ENCODE measurements around the gene SNX10. TPM values are rescaled to one million over a fixed set of nuclear protein-coding genes. Genes with fewer than 3 reads are reported as not detected.
A peak's percentile ranks its signal among the peaks of the same experiment; 100 is the strongest.

SNX10 gene
- total RNA-seq, 1 experiment from 2014 or later, result 7.9 TPM

DNA sequence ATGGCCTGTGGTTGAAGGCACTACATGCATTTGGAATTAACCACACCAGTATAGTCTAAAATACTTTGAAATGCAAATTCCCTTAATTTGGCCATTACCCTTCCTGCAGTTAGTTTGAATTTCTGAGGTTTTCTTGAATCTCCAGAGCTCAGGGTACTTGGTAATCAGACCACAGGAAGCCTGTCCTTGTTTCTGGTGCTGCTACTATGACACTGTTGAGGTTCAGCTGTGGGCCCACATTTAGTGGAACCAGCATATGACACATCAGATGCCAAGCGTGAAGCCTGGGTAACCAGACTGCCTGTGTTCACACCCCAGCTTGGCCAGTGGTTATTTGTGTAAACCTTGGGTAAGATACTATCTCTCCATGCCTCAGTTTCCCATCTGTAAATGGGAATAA is 124.3 kb downstream of the SNX10 start:
- no peaks in the 10 kb centered on the region for H3K36me3 ChIP-seq (ENCODE audit: low read depth, low read length)
- no peak for DNase-seq
- H4K20me1 ChIP-seq (ENCODE audit: low read length), result no peaks in the 10 kb centered on the region
- no peak overlapping the region for H3K4me2 ChIP-seq (ENCODE audit: low read length)
- H3K9me2 ChIP-seq (replicated peaks; ENCODE audit: low read length), result no peaks in the 10 kb centered on the region
- intact Hi-C loops (cut with micrococcal nuclease), result no loop called here
- ChIA-PET POLR2A (ENCODE audit: unreplicated experiment) (no interaction called here), CTCF (interaction anchor here (0.7 kb wide), 1 partner anchor 188 kb away, joined by 4 read pairs; no protein-coding TSS in a partner anchor)
- H3F3A ChIP-seq (ENCODE audit: low read length, unreplicated experiment), result no peaks in the 10 kb centered on the region
- H3K27me3 ChIP-seq (ENCODE audit: low read length), result no peaks in the 10 kb centered on the region
- no peak overlapping the region for H2AFZ ChIP-seq (ENCODE audit: low read length)
- TF ChIP-seq EZH2 (IDR thresholded peaks at IDR 0.05; ENCODE audit: low read length, unreplicated experiment), result no peak
- TF ChIP-seq, protein P1, sequence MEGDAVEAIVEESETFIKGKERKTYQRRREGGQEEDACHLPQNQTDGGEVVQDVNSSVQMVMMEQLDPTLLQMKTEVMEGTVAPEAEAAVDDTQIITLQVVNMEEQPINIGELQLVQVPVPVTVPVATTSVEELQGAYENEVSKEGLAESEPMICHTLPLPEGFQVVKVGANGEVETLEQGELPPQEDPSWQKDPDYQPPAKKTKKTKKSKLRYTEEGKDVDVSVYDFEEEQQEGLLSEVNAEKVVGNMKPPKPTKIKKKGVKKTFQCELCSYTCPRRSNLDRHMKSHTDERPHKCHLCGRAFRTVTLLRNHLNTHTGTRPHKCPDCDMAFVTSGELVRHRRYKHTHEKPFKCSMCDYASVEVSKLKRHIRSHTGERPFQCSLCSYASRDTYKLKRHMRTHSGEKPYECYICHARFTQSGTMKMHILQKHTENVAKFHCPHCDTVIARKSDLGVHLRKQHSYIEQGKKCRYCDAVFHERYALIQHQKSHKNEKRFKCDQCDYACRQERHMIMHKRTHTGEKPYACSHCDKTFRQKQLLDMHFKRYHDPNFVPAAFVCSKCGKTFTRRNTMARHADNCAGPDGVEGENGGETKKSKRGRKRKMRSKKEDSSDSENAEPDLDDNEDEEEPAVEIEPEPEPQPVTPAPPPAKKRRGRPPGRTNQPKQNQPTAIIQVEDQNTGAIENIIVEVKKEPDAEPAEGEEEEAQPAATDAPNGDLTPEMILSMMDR (conservative IDR thresholded peaks at IDR 0.05; ENCODE audit: low read depth, low read length), result no peak
- no peak for TF ChIP-seq EZH2phosphoT487 (IDR thresholded peaks at IDR 0.05; ENCODE audit: borderline replicate concordance, low read length)
- H3K4me1 ChIP-seq (ENCODE audit: insufficient read depth, low read length), result peaks cover 8% of the 10 kb centered on the region
- no peaks in the 10 kb centered on the region for H3K79me2 ChIP-seq (ENCODE audit: low read length)
- H3K9ac ChIP-seq (ENCODE audit: low read length), result no peak overlapping the region
- H3K9me3 ChIP-seq (ENCODE audit: low read length), result no peaks in the 10 kb centered on the region
- H3K27ac ChIP-seq (ENCODE audit: low read length), result no peak overlapping the region
- no peak for ATAC-seq
- no peak overlapping the region for H3K4me3 ChIP-seq (ENCODE audit: low read length)
- no TSS peak for BruUV-seq (replicated peaks)

DNA sequence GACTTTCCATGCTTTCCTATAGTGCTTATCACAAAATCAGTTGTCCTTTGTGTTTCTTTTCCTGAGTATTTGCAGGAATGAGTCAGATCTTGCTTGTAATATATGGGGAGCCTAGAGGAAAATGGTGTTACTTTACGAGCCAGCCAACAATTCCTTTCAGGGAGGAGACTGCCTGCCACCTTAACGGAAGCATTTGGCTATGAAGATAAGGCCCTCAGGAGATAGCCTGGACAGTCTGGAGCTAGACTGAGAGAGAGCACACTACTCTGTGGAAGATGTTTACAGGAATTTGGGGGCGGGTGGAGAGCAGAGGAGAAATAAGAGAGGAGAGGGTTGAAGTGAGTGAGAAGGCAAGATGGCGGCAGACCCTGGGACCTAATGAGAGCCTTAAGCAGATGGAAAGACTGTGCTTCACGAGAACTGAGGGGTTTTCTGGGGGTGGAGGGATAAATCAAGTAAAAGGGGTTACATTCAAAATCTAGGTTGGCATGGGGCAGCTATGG is 126.3 kb downstream of the SNX10 start:
- intact Hi-C loops (cut with micrococcal nuclease), result no loop called here
- H3K79me2 ChIP-seq (ENCODE audit: low read length), result no peaks in the 10 kb centered on the region
- H3K4me3 ChIP-seq (ENCODE audit: low read length), result no peak overlapping the region
- no peaks in the 10 kb centered on the region for H3K9me3 ChIP-seq (ENCODE audit: low read length)
- no peaks in the 10 kb centered on the region for H3K36me3 ChIP-seq (ENCODE audit: low read depth, low read length)
- H3K4me2 ChIP-seq (ENCODE audit: low read length), result peak overlapping the region; percentile 46
- ChIA-PET CTCF (no interaction called here), POLR2A (ENCODE audit: unreplicated experiment) (no interaction called here)
- H3K9ac ChIP-seq (ENCODE audit: low read length), result no peak overlapping the region
- peaks cover 8% of the 10 kb centered on the region for H3K4me1 ChIP-seq (ENCODE audit: insufficient read depth, low read length)
- peak overlapping the region; percentile 52; the same call in 1 of the 2 replicates for H2AFZ ChIP-seq (ENCODE audit: low read length)
- no TSS peak for BruUV-seq (replicated peaks)
- ATAC-seq, result peak; percentile 92
- H3K27me3 ChIP-seq (ENCODE audit: low read length), result no peaks in the 10 kb centered on the region
- no peaks in the 10 kb centered on the region for H3K9me2 ChIP-seq (replicated peaks; ENCODE audit: low read length)
- H3F3A ChIP-seq (ENCODE audit: low read length, unreplicated experiment), result no peaks in the 10 kb centered on the region
- TF ChIP-seq, protein P1 (conservative IDR thresholded peaks at IDR 0.05; ENCODE audit: low read depth, low read length), result no peak
- TF ChIP-seq EZH2 (IDR thresholded peaks at IDR 0.05; ENCODE audit: low read length, unreplicated experiment), result no peak
- no peak for TF ChIP-seq EZH2phosphoT487 (IDR thresholded peaks at IDR 0.05; ENCODE audit: borderline replicate concordance, low read length)
- peak; percentile 53 for DNase-seq
- no peaks in the 10 kb centered on the region for H4K20me1 ChIP-seq (ENCODE audit: low read length)
- no peak overlapping the region for H3K27ac ChIP-seq (ENCODE audit: low read length)

DNA sequence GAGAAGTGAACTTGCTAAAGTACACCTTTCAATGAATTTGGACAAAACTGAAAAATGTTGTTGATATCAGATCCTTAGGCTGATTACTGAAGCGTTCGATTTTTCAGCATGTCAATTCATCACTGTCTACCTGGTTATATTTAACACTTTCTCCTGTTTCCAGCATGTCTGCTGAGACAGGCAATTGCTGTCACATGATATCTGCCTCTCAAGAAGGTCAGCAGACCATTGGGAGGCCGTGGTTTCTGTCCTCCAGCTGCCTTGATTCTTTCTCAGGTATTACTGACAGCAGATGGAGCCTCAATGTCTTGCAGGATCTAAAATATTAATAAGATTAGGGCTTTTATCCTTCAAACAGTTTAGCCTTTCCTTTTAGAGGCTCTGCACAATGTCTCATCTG is 127.5 kb downstream of the SNX10 start:
- no peaks in the 10 kb centered on the region for H3K9me2 ChIP-seq (replicated peaks; ENCODE audit: low read length)
- ChIA-PET POLR2A (ENCODE audit: unreplicated experiment) (no interaction called here), CTCF (no interaction called here)
- no TSS peak for BruUV-seq (replicated peaks)
- no peak overlapping the region for H3K4me2 ChIP-seq (ENCODE audit: low read length)
- TF ChIP-seq, protein P1 (conservative IDR thresholded peaks at IDR 0.05; ENCODE audit: low read depth, low read length), result no peak
- no peak for TF ChIP-seq EZH2 (IDR thresholded peaks at IDR 0.05; ENCODE audit: low read length, unreplicated experiment)
- TF ChIP-seq EZH2phosphoT487 (IDR thresholded peaks at IDR 0.05; ENCODE audit: borderline replicate concordance, low read length), result no peak
- no peaks in the 10 kb centered on the region for H3K79me2 ChIP-seq (ENCODE audit: low read length)
- H4K20me1 ChIP-seq (ENCODE audit: low read length), result no peaks in the 10 kb centered on the region
- H3K9me3 ChIP-seq (ENCODE audit: low read length), result no peaks in the 10 kb centered on the region
- H3K36me3 ChIP-seq (ENCODE audit: low read depth, low read length), result no peaks in the 10 kb centered on the region
- DNase-seq (no peak), ATAC-seq (no peak)
- intact Hi-C loops (cut with micrococcal nuclease), result no loop called here
- no peaks in the 10 kb centered on the region for H3F3A ChIP-seq (ENCODE audit: low read length, unreplicated experiment)
- no peak overlapping the region for H3K4me3 ChIP-seq (ENCODE audit: low read length)
- H2AFZ ChIP-seq (ENCODE audit: low read length), result no peak overlapping the region
- peaks cover 15% of the 10 kb centered on the region for H3K4me1 ChIP-seq (ENCODE audit: insufficient read depth, low read length)
- H3K27ac ChIP-seq (ENCODE audit: low read length), result no peak overlapping the region
- H3K9ac ChIP-seq (ENCODE audit: low read length), result no peak overlapping the region
- H3K27me3 ChIP-seq (ENCODE audit: low read length), result no peaks in the 10 kb centered on the region

Data from PC-3 (cell line).